Subcutaneous abdominal adipose tissue (tissue), 5 donors: ENCODE data around the gene RAD51.

Source experiments
- H3K27ac ChIP-seq: one replicate; pipeline ENCODE4 v1.7.0; 2013; ENCODE audit warnings: low read depth, mild to moderate bottlenecking, inconsistent platforms, low read length, moderate library complexity
- H3K27me3 ChIP-seq, 5 donors: one replicate each; pipeline ENCODE4 v1.7.0; 2013; ENCODE audit warnings: low read length in 5 of 5, inconsistent platforms in 1 of 5; ENCODE audit not compliant: control insufficient read depth in 5 of 5, insufficient read depth in 4 of 5
- H3K36me3 ChIP-seq, 5 donors: one replicate each; pipeline ENCODE4 v1.7.0; 2013; ENCODE audit warnings: low read length in 5 of 5; ENCODE audit not compliant: control insufficient read depth in 5 of 5, insufficient read depth in 5 of 5
- H3K4me1 ChIP-seq, 5 donors: one replicate each; pipeline ENCODE4 v1.7.0; 2013; ENCODE audit warnings: low read length in 5 of 5, mild to moderate bottlenecking in 3 of 5, moderate library complexity in 1 of 5; ENCODE audit not compliant: control insufficient read depth in 5 of 5, insufficient read depth in 5 of 5
- H3K4me3 ChIP-seq, 5 donors: one replicate each; pipeline ENCODE4 v1.7.0; 2013; ENCODE audit warnings: low read length in 5 of 5, low read depth in 1 of 5
- H3K9ac ChIP-seq, 5 donors: one replicate each; pipeline ENCODE4 v1.7.0; 2013; ENCODE audit warnings: low read length in 5 of 5, mild to moderate bottlenecking in 4 of 5, moderate library complexity in 3 of 5
- H3K9me3 ChIP-seq, 5 donors: one replicate each; pipeline ENCODE4 v1.7.0; 2013; ENCODE audit warnings: low read length in 5 of 5; ENCODE audit not compliant: control insufficient read depth in 5 of 5
- donor health status: healthy.
- donor health status: healthy.
- donor health status: healthy.
- donor health status: healthy.
- donor health status: healthy.

The RAD51 gene

DNA sequence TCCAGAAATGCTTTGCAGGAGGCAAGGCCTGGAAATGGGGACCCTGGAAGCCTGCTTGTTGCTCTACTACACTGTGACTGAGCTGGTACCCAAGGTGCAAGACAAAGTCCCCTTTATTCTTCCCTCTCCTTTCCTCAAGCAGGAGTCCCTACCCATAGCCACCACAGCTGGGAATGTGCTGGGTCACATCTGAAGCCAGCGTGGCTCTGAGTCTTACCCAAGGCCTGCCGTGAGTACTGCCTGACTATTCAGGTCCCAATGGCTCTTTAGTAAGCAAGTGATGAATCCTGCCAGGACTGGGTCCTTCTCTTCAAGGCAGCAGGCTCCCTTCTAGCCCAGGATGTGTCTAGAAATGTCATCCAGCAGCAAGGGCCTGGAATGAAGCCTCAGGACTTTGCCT, 9.6 kb upstream of the RAD51 start:
- Histone ChIP-seq H3K27ac (no peak overlapping the region), H3K9me3 (no peaks in the 10 kb centered on the region), H3K36me3 (no peaks in the 10 kb centered on the region), H3K27me3 (no peaks in the 10 kb centered on the region), H3K4me1 (no peaks in the 10 kb centered on the region), H3K9ac (no peak overlapping the region), H3K4me3 (no peak overlapping the region)

- H3K4me1 ChIP-seq: peaks cover 0 to 8% (median 8%) of the 10 kb centered on the region in 5 donors
- H3K27me3 ChIP-seq: no peaks in the 10 kb centered on the region
- no peak overlapping the region for H3K9ac ChIP-seq
- H3K4me3 ChIP-seq: no peak overlapping the region
- H3K27ac ChIP-seq: no peak overlapping the region
- no peaks in the 10 kb centered on the region for H3K9me3 ChIP-seq
- H3K36me3 ChIP-seq: peaks cover 0 to 8% (median 7%) of the 10 kb centered on the region in 5 donors
These were observed 5.8 kb upstream of the RAD51 start for GRCh38 chr15:40688932-40689799.

DNA sequence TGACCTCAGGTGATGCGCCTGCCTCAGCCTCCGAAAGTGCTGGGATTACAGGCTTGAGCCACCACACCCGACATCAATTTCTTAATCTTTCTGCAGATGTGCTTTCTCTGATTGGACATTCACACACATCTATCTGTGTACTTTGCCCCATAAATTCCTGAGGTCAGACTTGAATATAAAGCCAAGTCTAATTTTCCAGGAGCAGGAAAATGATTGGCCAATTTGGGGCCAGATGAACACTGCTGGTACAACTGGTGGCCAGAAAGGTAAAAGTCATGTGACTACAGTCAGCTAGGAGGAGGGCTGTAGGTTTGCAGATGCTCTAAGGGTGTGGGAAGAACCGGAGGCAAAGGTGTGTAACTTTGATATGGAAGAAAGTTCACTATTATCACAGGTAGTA, 3.2 kb upstream of the RAD51 start:
- Histone ChIP-seq H3K4me3 (no peak overlapping the region), H3K27me3 (no peaks in the 10 kb centered on the region), H3K9me3 (no peaks in the 10 kb centered on the region), H3K27ac (no peak overlapping the region), H3K9ac (no peak overlapping the region), H3K36me3 (peaks cover 0 to 8% (median 7%) of the 10 kb centered on the region in 5 donors), H3K4me1 (peaks cover 2 to 21% (median 18%) of the 10 kb centered on the region in 5 donors)

GRCh38 chr15:40693904-40694687, 878 bp upstream of the RAD51 start:
- Histone ChIP-seq H3K9ac (peak overlapping the region; percentile 83 to 98 (median 93)), H3K9me3 (no peaks in the 10 kb centered on the region), H3K27ac (peak overlapping the region; percentile 96), H3K4me1 (peaks cover 2 to 21% (median 18%) of the 10 kb centered on the region in 5 donors), H3K4me3 (peak overlapping the region; percentile 83 to 99 (median 93)), H3K27me3 (no peaks in the 10 kb centered on the region), H3K36me3 (peaks cover 0 to 8% (median 7%) of the 10 kb centered on the region in 5 donors)

- H3K4me3 ChIP-seq: peak overlapping the region; percentile 57 to 99 (median 86)
- peak overlapping the region in 4 of 5 donors; percentile 24 to 98 (median 90) for H3K9ac ChIP-seq
- peak overlapping the region; percentile 96 for H3K27ac ChIP-seq
- peaks cover 2 to 21% (median 18%) of the 10 kb centered on the region in 5 donors for H3K4me1 ChIP-seq
- H3K36me3 ChIP-seq: peaks cover 0 to 8% (median 7%) of the 10 kb centered on the region in 5 donors
- no peaks in the 10 kb centered on the region for H3K27me3 ChIP-seq
- no peaks in the 10 kb centered on the region for H3K9me3 ChIP-seq
These were observed 506 bp downstream of the RAD51 start for GRCh38 chr15:40695469-40695890.

DNA sequence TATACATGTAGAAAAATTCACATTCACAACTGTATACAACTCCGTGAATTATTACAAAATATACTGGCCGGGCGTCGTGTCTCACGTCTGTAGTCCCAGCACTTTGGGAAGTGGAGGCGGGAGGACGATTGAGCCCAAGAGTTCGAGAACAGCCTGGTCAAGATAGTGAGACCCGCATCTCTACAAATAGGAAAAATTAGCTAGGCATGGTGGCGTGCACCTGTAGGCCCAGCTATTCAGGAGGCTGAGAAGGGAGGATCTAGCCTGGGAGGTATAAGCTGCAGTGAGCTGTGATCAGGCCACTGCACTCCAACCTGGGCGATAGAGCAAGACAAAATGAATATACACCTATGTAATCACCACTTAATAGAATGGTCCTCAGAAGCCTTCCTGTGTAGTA, 1.3 kb downstream of the RAD51 start:
- Histone ChIP-seq H3K4me3 (no peak overlapping the region), H3K27me3 (no peaks in the 10 kb centered on the region), H3K9ac (no peak overlapping the region), H3K4me1 (peaks cover 2 to 21% (median 18%) of the 10 kb centered on the region in 5 donors), H3K9me3 (no peaks in the 10 kb centered on the region), H3K27ac (no peak overlapping the region), H3K36me3 (peaks cover 0 to 8% (median 7%) of the 10 kb centered on the region in 5 donors)

DNA sequence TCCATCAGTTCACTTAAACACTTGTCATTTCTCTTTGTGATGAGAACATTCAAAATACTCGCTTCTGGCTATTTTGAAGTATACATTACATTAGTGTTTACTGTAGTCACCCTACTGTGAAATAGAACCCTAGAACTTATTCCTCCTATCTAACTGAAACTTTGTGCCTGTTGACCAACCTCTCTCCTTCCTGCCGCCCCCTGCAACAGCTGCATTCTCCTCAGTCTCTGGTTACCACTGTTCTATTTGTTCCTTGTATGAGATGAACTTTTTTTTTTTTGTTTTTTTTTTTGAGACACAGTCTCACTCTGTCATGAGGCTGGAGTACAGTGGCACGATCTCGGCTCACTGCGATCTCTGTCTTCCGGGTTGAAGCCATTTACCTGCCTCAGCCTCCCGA, 2.9 kb downstream of the RAD51 start:
- Histone ChIP-seq H3K36me3 (no peaks in the 10 kb centered on the region), H3K27ac (no peak overlapping the region), H3K4me3 (no peak overlapping the region), H3K9me3 (no peaks in the 10 kb centered on the region), H3K9ac (no peak overlapping the region), H3K27me3 (no peaks in the 10 kb centered on the region), H3K4me1 (peaks cover 2 to 21% (median 18%) of the 10 kb centered on the region in 5 donors)

- H3K27me3 ChIP-seq: no peaks in the 10 kb centered on the region
- no peaks in the 10 kb centered on the region for H3K4me1 ChIP-seq
- H3K4me3 ChIP-seq: no peak overlapping the region
- no peaks in the 10 kb centered on the region for H3K9me3 ChIP-seq
- H3K36me3 ChIP-seq: no peaks in the 10 kb centered on the region
- peak overlapping the region in 1 of 5 donors; percentile 24 for H3K9ac ChIP-seq
- H3K27ac ChIP-seq: no peak overlapping the region
These were observed 7.1 kb downstream of the RAD51 start for GRCh38 chr15:40702077-40702476.

DNA sequence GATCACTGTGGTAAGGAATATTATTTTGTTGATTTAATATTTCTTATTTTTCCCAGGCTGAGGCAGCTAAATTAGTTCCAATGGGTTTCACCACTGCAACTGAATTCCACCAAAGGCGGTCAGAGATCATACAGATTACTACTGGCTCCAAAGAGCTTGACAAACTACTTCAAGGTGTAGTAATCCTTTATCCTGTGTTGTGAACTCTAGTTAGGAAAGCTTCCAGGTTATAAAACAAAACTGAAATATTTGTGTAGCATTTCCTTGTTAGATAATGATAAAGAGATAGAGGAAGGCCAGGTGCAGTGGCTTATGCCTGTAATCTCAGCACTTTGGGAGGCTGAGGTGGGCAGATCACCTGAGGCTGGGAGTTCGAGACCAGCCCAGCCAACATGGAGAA, 11.1 kb downstream of the RAD51 start:
- no peaks in the 10 kb centered on the region for H3K36me3 ChIP-seq
- no peaks in the 10 kb centered on the region for H3K9me3 ChIP-seq
- no peak overlapping the region for H3K4me3 ChIP-seq
- no peaks in the 10 kb centered on the region for H3K4me1 ChIP-seq
- H3K9ac ChIP-seq: no peak overlapping the region
- no peak overlapping the region for H3K27ac ChIP-seq
- no peaks in the 10 kb centered on the region for H3K27me3 ChIP-seq

GRCh38 chr15:40714144-40714543, 19.2 kb downstream of the RAD51 start:
- Histone ChIP-seq H3K9ac (no peak overlapping the region), H3K4me1 (no peaks in the 10 kb centered on the region), H3K36me3 (no peaks in the 10 kb centered on the region), H3K27ac (no peak overlapping the region), H3K27me3 (no peaks in the 10 kb centered on the region), H3K9me3 (no peaks in the 10 kb centered on the region), H3K4me3 (no peak overlapping the region)
